ENCODE results near the gene NAT8L.

DNA sequence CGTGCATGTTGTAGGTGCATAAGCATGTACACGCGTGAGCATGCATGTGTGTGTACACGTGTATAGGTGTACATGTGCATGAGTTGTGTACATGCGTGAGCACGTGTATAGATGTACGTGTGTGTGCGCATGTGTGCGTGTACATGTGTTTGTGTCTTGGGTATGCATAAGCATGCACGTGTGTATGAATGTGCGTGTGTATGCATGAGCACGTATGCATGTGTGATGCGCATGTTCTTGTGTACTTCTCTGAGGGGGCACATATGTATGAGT lies 9.0 kb downstream of the NAT8L start:
- TF ChIP-seq, protein P1, sequence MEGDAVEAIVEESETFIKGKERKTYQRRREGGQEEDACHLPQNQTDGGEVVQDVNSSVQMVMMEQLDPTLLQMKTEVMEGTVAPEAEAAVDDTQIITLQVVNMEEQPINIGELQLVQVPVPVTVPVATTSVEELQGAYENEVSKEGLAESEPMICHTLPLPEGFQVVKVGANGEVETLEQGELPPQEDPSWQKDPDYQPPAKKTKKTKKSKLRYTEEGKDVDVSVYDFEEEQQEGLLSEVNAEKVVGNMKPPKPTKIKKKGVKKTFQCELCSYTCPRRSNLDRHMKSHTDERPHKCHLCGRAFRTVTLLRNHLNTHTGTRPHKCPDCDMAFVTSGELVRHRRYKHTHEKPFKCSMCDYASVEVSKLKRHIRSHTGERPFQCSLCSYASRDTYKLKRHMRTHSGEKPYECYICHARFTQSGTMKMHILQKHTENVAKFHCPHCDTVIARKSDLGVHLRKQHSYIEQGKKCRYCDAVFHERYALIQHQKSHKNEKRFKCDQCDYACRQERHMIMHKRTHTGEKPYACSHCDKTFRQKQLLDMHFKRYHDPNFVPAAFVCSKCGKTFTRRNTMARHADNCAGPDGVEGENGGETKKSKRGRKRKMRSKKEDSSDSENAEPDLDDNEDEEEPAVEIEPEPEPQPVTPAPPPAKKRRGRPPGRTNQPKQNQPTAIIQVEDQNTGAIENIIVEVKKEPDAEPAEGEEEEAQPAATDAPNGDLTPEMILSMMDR (IDR thresholded peaks at IDR 0.05; ENCODE audit: low read length): no peak
- no peak for TF ChIP-seq EZH2 (IDR thresholded peaks at IDR 0.05; ENCODE audit: borderline replicate concordance, low read length)

Data from OCI-LY1 (cell line).